Measurements from ENCODE around the gene PHEX.

GRCh38 chrX:22032084-22032483 lies at the start of gene PHEX:
- TF ChIP-seq EP300 (IDR thresholded peaks at IDR 0.05; ENCODE audit: borderline replicate concordance) (no peak), NFIC (IDR thresholded peaks at IDR 0.05) (no peak), MAX (IDR thresholded peaks at IDR 0.05) (no peak), YY1 (IDR thresholded peaks at IDR 0.05; ENCODE audit: low read depth) (no peak), REST (IDR thresholded peaks at IDR 0.05; ENCODE audit: low read depth) (no peak), CEBPB (IDR thresholded peaks at IDR 0.05) (no peak), EGR1 (IDR thresholded peaks at IDR 0.05) (no peak), RAD21 (IDR thresholded peaks at IDR 0.05; ENCODE audit: low read depth) (no peak), FOXM1 (IDR thresholded peaks at IDR 0.05; ENCODE audit: borderline replicate concordance, low read depth) (no peak), ZBTB7A (IDR thresholded peaks at IDR 0.05; ENCODE audit: low read depth) (no peak), CREB1 (IDR thresholded peaks at IDR 0.05; ENCODE audit: low read depth) (no peak), TEAD4 (IDR thresholded peaks at IDR 0.05) (no peak), TAF1 (IDR thresholded peaks at IDR 0.05; ENCODE audit: low read depth) (no peak), TCF12 (IDR thresholded peaks at IDR 0.05; ENCODE audit: low read depth) (no peak)

Data from Ishikawa (cell line).